Measurements from ENCODE around the gene CARMIL1. TPM values are rescaled to one million over a fixed set of nuclear protein-coding genes. Genes with fewer than 3 reads are reported as not detected.
A peak's percentile ranks its signal among the peaks of the same experiment; 100 is the strongest.

CARMIL1 gene
- total RNA-seq, 3 donors from 2014 or later: 23.6 to 53.0 (median 33.5) TPM

- intact Hi-C loops (cut with DNase I; ENCODE audit: low total_unique reads): no loop called here
- TF ChIP-seq POLR2A (IDR thresholded peaks at IDR 0.05) (no peak), CTCF (IDR thresholded peaks at IDR 0.05) (no peak), POLR2AphosphoS5 (IDR thresholded peaks at IDR 0.05) (no peak)
- no peak for DNase-seq (ENCODE audit: low spot score in 2 of 2)
- H3K4me3 ChIP-seq: no peak overlapping the region
- peak overlapping the region in 1 of 2 donors; percentile 50 for H3K27ac ChIP-seq
- H3K36me3 ChIP-seq: no peaks in the 10 kb centered on the region
- peaks cover 0 to 3% of the 10 kb centered on the region in 2 donors for H3K4me1 ChIP-seq
- H3K9me3 ChIP-seq: no peaks in the 10 kb centered on the region
- no peaks in the 10 kb centered on the region for H3K27me3 ChIP-seq
Observed at GRCh38 chr6:25312034-25312620, 33.0 kb downstream of the CARMIL1 start.

- no peak overlapping the region for H3K4me3 ChIP-seq
- H3K4me1 ChIP-seq: peaks cover 0 to 3% of the 10 kb centered on the region in 2 donors
- H3K36me3 ChIP-seq: no peaks in the 10 kb centered on the region
- H3K27me3 ChIP-seq: no peaks in the 10 kb centered on the region
- no peak for DNase-seq (ENCODE audit: low spot score in 2 of 2)
- peak overlapping the region in 1 of 2 donors; percentile 35 for H3K27ac ChIP-seq
- intact Hi-C loops (cut with DNase I; ENCODE audit: low total_unique reads): no loop called here
- TF ChIP-seq CTCF (IDR thresholded peaks at IDR 0.05): no peak
- no peak for TF ChIP-seq POLR2A (IDR thresholded peaks at IDR 0.05)
- no peak for TF ChIP-seq POLR2AphosphoS5 (IDR thresholded peaks at IDR 0.05)
- H3K9me3 ChIP-seq: no peaks in the 10 kb centered on the region
Observed at GRCh38 chr6:25312703-25313102, 33.5 kb downstream of the CARMIL1 start.

- Histone ChIP-seq H3K27ac (no peak overlapping the region), H3K4me1 (peaks cover 0 to 3% of the 10 kb centered on the region in 2 donors), H3K9me3 (no peaks in the 10 kb centered on the region), H3K27me3 (no peaks in the 10 kb centered on the region), H3K4me3 (no peak overlapping the region), H3K36me3 (no peaks in the 10 kb centered on the region)
- no peak for DNase-seq (ENCODE audit: low spot score in 2 of 2)
- intact Hi-C loops (cut with DNase I; ENCODE audit: low total_unique reads): no loop called here
- TF ChIP-seq CTCF (IDR thresholded peaks at IDR 0.05) (no peak), POLR2A (IDR thresholded peaks at IDR 0.05) (no peak), POLR2AphosphoS5 (IDR thresholded peaks at IDR 0.05) (no peak)
Observed at GRCh38 chr6:25314509-25315175, 35.5 kb downstream of the CARMIL1 start.

- H3K36me3 ChIP-seq: no peaks in the 10 kb centered on the region
- H3K27me3 ChIP-seq: no peaks in the 10 kb centered on the region
- no peak overlapping the region for H3K27ac ChIP-seq
- H3K4me1 ChIP-seq: peaks cover 0 to 3% of the 10 kb centered on the region in 2 donors
- H3K4me3 ChIP-seq: no peak overlapping the region
- DNase-seq (ENCODE audit: low spot score in 2 of 2): no peak
- intact Hi-C loops (cut with DNase I; ENCODE audit: low total_unique reads): no loop called here
- TF ChIP-seq CTCF (IDR thresholded peaks at IDR 0.05) (no peak), POLR2A (IDR thresholded peaks at IDR 0.05) (no peak), POLR2AphosphoS5 (IDR thresholded peaks at IDR 0.05) (no peak)
- H3K9me3 ChIP-seq: no peaks in the 10 kb centered on the region
Observed at GRCh38 chr6:25315194-25316177, 36.3 kb downstream of the CARMIL1 start.

All from breast epithelium (tissue), 4 donors.